HCT116 (cell line): ENCODE results near the gene IFI30. TPM values are rescaled to one million over a fixed set of nuclear protein-coding genes. Genes with fewer than 3 reads are reported as not detected.

Source experiments
- ATAC-seq: fragments of 200-7000 bp; cut with Tn5 transposase; 2 replicates; pipeline ENCODE4 v1.9.1; 2020; ENCODE audit warnings: mild to moderate bottlenecking, moderate library complexity
- Bru-seq: library from RNA; stranded (reverse); fragments of 400-500 nt; gene quantifications from one replicate; lab custom pipeline; 2021; lab: Mats Ljungman, UMichigan
- BruChase-seq, 2 experiments: library from RNA; stranded (reverse); fragments of 400-500 nt; gene quantifications; one replicate each; lab custom pipeline; 2021; lab: Mats Ljungman, UMichigan
- BruUV-seq: library from RNA; stranded (reverse); fragments of 400-500 nt; replicated peaks from 2 replicates; lab custom pipeline; 2021; lab: Mats Ljungman, UMichigan
- CTCF ChIA-PET: fragments of 300-600 bp; sonication (Branson Sonifier 250); formaldehyde crosslinking; loops from one replicate; lab custom pipeline; 2021; ENCODE audit warnings: antibody characterized with exemption; lab: Charles Lee
- POLR2A ChIA-PET: fragments of 300-600, 350-600 bp; sonication (Branson Sonifier 250); formaldehyde crosslinking; loops from one replicate; lab custom pipeline; 2021; ENCODE audit warnings: antibody characterized with exemption; lab: Charles Lee
- RAD21 ChIA-PET, 2 experiments: fragments of 300-600 bp; sonication (Branson Sonifier 250); formaldehyde crosslinking; loops; one replicate each; lab custom pipeline; 2023; ENCODE audit warnings: low total read pairs in 2 of 2; ENCODE audit not compliant: uncharacterized antibody in 2 of 2, unreplicated experiment in 2 of 2, low non-redundant PET in 1 of 2; lab: Charles Lee
- DNase-seq: peaks from one replicate; pipeline ENCODE4 v3.0.0-alpha.2; 2010; ENCODE audit warnings: low read depth, low spot score
- H2AFZ ChIP-seq: fragments of 200-600 bp; shearing (Covaris generic), sonication (generic); 2 replicates; pipeline ENCODE4 v1.6.1; 2017; ENCODE audit warnings: low read depth, mixed run types, mixed read lengths, antibody characterized with exemption, low read length; ENCODE audit not compliant: poor library complexity, severe bottlenecking
- H3K27ac ChIP-seq: 2 replicates; pipeline ENCODE4 v1.5.1; 2012; ENCODE audit warnings: low read depth, low read length
- H3K27me3 ChIP-seq: fragments of 200-600 bp; sonication (generic); 2 replicates; pipeline ENCODE4 v1.6.1; 2016; ENCODE audit warnings: mixed run types, low read length, mixed read lengths; ENCODE audit not compliant: insufficient read depth
- H3K36me3 ChIP-seq, 2 experiments: fragments of 200-500 bp in 1 of 2; fragments of 200-600 bp in 1 of 2; sonication (Bioruptor generic) in 1 of 2; sonication (generic) in 1 of 2; 2 replicates each; pipeline versions ENCODE4 v1.5.1 to v1.6.1; 2014 to 2016; ENCODE audit warnings: low read length in 2 of 2, inconsistent platforms in 1 of 2, mixed read lengths in 1 of 2, mixed run types in 1 of 2; ENCODE audit not compliant: insufficient read depth in 2 of 2, control insufficient read depth in 1 of 2
- H3K4me1 ChIP-seq, 2 experiments: fragments of 200-600 bp in 1 of 2; sonication (generic) in 1 of 2; 2 replicates each; pipeline versions ENCODE4 v1.5.1 to v1.6.1; 2012 to 2017; ENCODE audit warnings: low read length in 2 of 2, inconsistent platforms in 1 of 2, mild to moderate bottlenecking in 1 of 2, mixed read lengths in 1 of 2, mixed run types in 1 of 2, moderate library complexity in 1 of 2; ENCODE audit not compliant: insufficient read depth in 2 of 2, control insufficient read depth in 1 of 2
- H3K4me2 ChIP-seq: fragments of 200-600 bp; sonication (generic); 2 replicates; pipeline ENCODE4 v1.6.1; 2017; ENCODE audit warnings: mixed run types, low read length, mixed read lengths
- H3K4me3 ChIP-seq, 2 experiments: fragments of 200-600 bp in 1 of 2; sonication (generic) in 1 of 2; replicated peaks in 1 of 2; 2 replicates each; pipeline ENCODE4 v1.5.1; 2011 to 2016; ENCODE audit warnings: low read length in 2 of 2, control low read depth in 1 of 2, low read depth in 1 of 2, mild to moderate bottlenecking in 1 of 2, mixed read lengths in 1 of 2, mixed run types in 1 of 2
- H3K79me2 ChIP-seq: fragments of 200-600 bp; sonication (generic); 2 replicates; pipeline ENCODE4 v1.6.1; 2017; ENCODE audit warnings: mild to moderate bottlenecking, mixed run types, low read length, moderate library complexity, mixed read lengths; ENCODE audit not compliant: insufficient read depth
- H3K9ac ChIP-seq: fragments of 200-600 bp; sonication (generic); 2 replicates; pipeline ENCODE4 v1.6.1; 2016; ENCODE audit warnings: low read length, mixed read lengths
- H3K9me2 ChIP-seq: fragments of 200-600 bp; sonication (generic), shearing (Covaris generic); 2 replicates; pipeline ENCODE4 v1.6.1; 2017; ENCODE audit warnings: mixed run types, mild to moderate bottlenecking, moderate library complexity; ENCODE audit not compliant: insufficient read depth
- H3K9me3 ChIP-seq, 2 experiments: fragments of 200-500 bp in 1 of 2; fragments of 200-600 bp in 1 of 2; sonication (Bioruptor generic) in 1 of 2; sonication (generic) in 1 of 2; 2 replicates each; pipeline ENCODE4 v1.6.1; 2014 to 2017; ENCODE audit warnings: low read length in 2 of 2, mixed read lengths in 2 of 2, inconsistent platforms in 1 of 2, low read depth in 1 of 2, mild to moderate bottlenecking in 1 of 2, mixed run types in 1 of 2, moderate library complexity in 1 of 2; ENCODE audit not compliant: control insufficient read depth in 1 of 2, insufficient read depth in 1 of 2
- H4K20me1 ChIP-seq: fragments of 200-600 bp; sonication (generic), shearing (Covaris generic); 2 replicates; pipeline ENCODE4 v1.6.1; 2017; ENCODE audit warnings: mixed run types, mild to moderate bottlenecking, moderate library complexity; ENCODE audit not compliant: insufficient read depth
- ATF3 ChIP-seq: IDR thresholded peaks from 2 replicates; pipeline ENCODE4 v1.6.1; 2012
- JUND ChIP-seq: IDR thresholded peaks from 2 replicates; pipeline ENCODE4 v1.6.1; 2012
- MAX ChIP-seq: IDR thresholded peaks from 2 replicates; pipeline ENCODE4 v1.6.1; 2012
- POLR2A ChIP-seq: IDR thresholded peaks from 2 replicates; pipeline ENCODE4 v1.7.0; 2011; ENCODE audit warnings: borderline replicate concordance; ENCODE audit not compliant: insufficient read depth, insufficient read length; ENCODE audit errors: extremely low read depth
- POLR2AphosphoS5 ChIP-seq: IDR thresholded peaks from 2 replicates; pipeline ENCODE4 v1.6.1; 2011; ENCODE audit warnings: mild to moderate bottlenecking, low read depth, low read length, moderate library complexity
- SIN3A ChIP-seq: IDR thresholded peaks from 2 replicates; pipeline ENCODE4 v1.6.1; 2012; ENCODE audit warnings: low read depth
- SP1 ChIP-seq: IDR thresholded peaks from 2 replicates; pipeline ENCODE4 v1.6.1; 2012; ENCODE audit warnings: low read depth
- SRF ChIP-seq: IDR thresholded peaks from 2 replicates; pipeline ENCODE4 v1.6.1; 2012; ENCODE audit warnings: low read depth
- intact Hi-C: fragments of 100-400 bp; cut with micrococcal nuclease; formaldehyde crosslinking; loops from 2 replicates; pipeline ENCODE4 v1.10.0; 2022
- long read RNA-seq: library from polyadenylated mRNA; unstranded; transcript quantifications from one replicate; pipeline ENCODE4 v2.0.0, GENCODE V29; 2021; ENCODE audit not compliant: unreplicated experiment
- polyA plus RNA-seq: library from polyadenylated mRNA; unstranded; fragments of >200 nt; gene quantifications from 2 replicates; pipeline ENCODE4 v1.2.1, GENCODE V29; 2012; ENCODE audit warnings: missing spikeins
- total RNA-seq: library from RNA; stranded (reverse); gene quantifications from one replicate; pipeline ENCODE4 v1.2.1, GENCODE V29; 2021; ENCODE audit not compliant: unreplicated experiment

The IFI30 gene
- total RNA-seq (64.6 TPM), Bru-seq, nascent RNA (not detected), BruChase-seq, experiment 1, labeled RNA remaining after a 6-hour chase (percentile 46 among the genes with signal in this experiment), BruChase-seq, experiment 2, labeled RNA remaining after a 2-hour chase (percentile 13 among the genes with signal in this experiment)
- polyA plus RNA-seq: 62.9 and 82.1 TPM in 2 replicates
- long read RNA-seq, transcript IFI30-201 (7 exons, 1,134 nt): major isoform, 46 of 57 reads
- long read RNA-seq, partial matches to known transcripts: 11 of 57 reads
- long read RNA-seq, other reads (novel, unspliced or antisense): 0 of 57 reads

- intact Hi-C loops: no loop called here
- Histone ChIP-seq H3K4me1 (peaks cover 11 to 20% of the 10 kb centered on the region in 2 experiments), H3K9me3 (no peaks in the 10 kb centered on the region), H3K9me2 (no peaks in the 10 kb centered on the region), H3K27ac (peak within 1 kb of the TSS; percentile 78), H3K36me3 (peaks cover 12 to 14% of the 10 kb centered on the region in 2 experiments; a peak in 2 of 4 replicates), H3K79me2 (peaks cover 10% of the 10 kb centered on the region; the same call in 1 of the 2 replicates), H4K20me1 (no peaks in the 10 kb centered on the region), H2AFZ (no peak within 1 kb of the TSS), H3K4me2 (peak within 1 kb of the TSS; percentile 89), H3K4me3 (peak within 1 kb of the TSS; percentile 72 to 85), H3K9ac (peak within 1 kb of the TSS; percentile 73), H3K27me3 (no peaks in the 10 kb centered on the region)
- TF ChIP-seq MAX: peak; percentile 82
- TF ChIP-seq POLR2A: peak; percentile 94
- no peak for TF ChIP-seq SRF
- TF ChIP-seq JUND: no peak
- TF ChIP-seq ATF3: no peak
- TF ChIP-seq SIN3A: peak; percentile 90; the same call in 1 of the 2 replicates
- TF ChIP-seq POLR2AphosphoS5: peak; percentile 95
- TF ChIP-seq SP1: peak; percentile 35; the same call in 1 of the 2 replicates
- BruUV-seq: TSS peak; percentile 63
- ChIA-PET CTCF (interaction anchor here (0.6 to 1.3 kb wide), 3 partner anchors 21 to 78 kb away, joined by 3 to 6 read pairs (median 3); no protein-coding TSS in a partner anchor), POLR2A (interaction anchor here (1.0 to 1.2 kb wide), 2 partner anchors 18 to 108 kb away, joined by 4 to 5 read pairs; partner anchors contain the start of gene JUND), RAD21 (no interaction called here)
- ATAC-seq: peak; percentile 89
- DNase-seq: no peak
Observed at GRCh38 chr19:18173572-18174288, at the start of gene IFI30. TSS of gene IFI30 (plus strand) at chr19:18173813. CDS start at chr19:18173842, 29 bp downstream.
